GM23338 (cell line): ENCODE measurements around the gene ERP29. TPM values are rescaled to one million over a fixed set of nuclear protein-coding genes. Genes with fewer than 3 reads are reported as not detected.

Experiments
- ATAC-seq: fragments of 200-7000 bp; cut with Tn5 transposase; 3 replicates; pipeline ENCODE4 v1.9.1; 2020
- DNase-seq: peaks from one replicate; pipeline ENCODE4 v3.0.0-alpha.2; 2015; ENCODE audit warnings: low spot score
- H2AFZ ChIP-seq: fragments of 200-600 bp; sonication (generic); 2 replicates; pipeline ENCODE4 v1.8.0; 2016; ENCODE audit warnings: antibody characterized with exemption, mild to moderate bottlenecking, moderate library complexity
- H3F3A ChIP-seq: fragments of 200-600 bp; sonication (generic); replicated peaks from 2 replicates; pipeline ENCODE4 v1.8.0; 2017; ENCODE audit warnings: antibody characterized with exemption, mixed run types, low read depth
- H3K27ac ChIP-seq: fragments of 200-600 bp; sonication (generic); 2 replicates; pipeline ENCODE4 v1.6.1; 2016; ENCODE audit warnings: low read depth
- H3K27me3 ChIP-seq: fragments of 200-600 bp; sonication (generic); 2 replicates; pipeline ENCODE4 v1.8.0; 2016; ENCODE audit warnings: mild to moderate bottlenecking, mixed run types, moderate library complexity; ENCODE audit not compliant: insufficient read depth
- H3K36me3 ChIP-seq: fragments of 200-600 bp; sonication (generic); 2 replicates; pipeline ENCODE4 v1.8.0; 2016; ENCODE audit warnings: mild to moderate bottlenecking; ENCODE audit not compliant: insufficient read depth
- H3K4me1 ChIP-seq: fragments of 200-600 bp; sonication (generic); 2 replicates; pipeline ENCODE4 v1.8.0; 2016; ENCODE audit warnings: mild to moderate bottlenecking, moderate library complexity; ENCODE audit not compliant: insufficient read depth
- H3K4me2 ChIP-seq: fragments of 200-600 bp; sonication (generic); 2 replicates; pipeline ENCODE4 v1.7.1; 2017; ENCODE audit warnings: mixed run types
- H3K4me3 ChIP-seq: fragments of 200-600 bp; sonication (generic); 2 replicates; pipeline ENCODE4 v1.6.1; 2016; ENCODE audit warnings: mixed run types
- H3K79me2 ChIP-seq: fragments of 200-600 bp; sonication (generic); replicated peaks from 2 replicates; pipeline ENCODE4 v1.8.0; 2017; ENCODE audit warnings: mild to moderate bottlenecking; ENCODE audit not compliant: insufficient read depth
- H3K9me2 ChIP-seq: fragments of 200-600 bp; sonication (generic); 2 replicates; pipeline ENCODE4 v1.8.0; 2017; ENCODE audit not compliant: insufficient read depth
- H4K20me1 ChIP-seq: fragments of 200-600 bp; sonication (generic); replicated peaks from 2 replicates; pipeline ENCODE4 v1.8.0; 2017; ENCODE audit warnings: mild to moderate bottlenecking; ENCODE audit not compliant: insufficient read depth
- H3K27ac Mint-ChIP-seq: 2 replicates; pipeline ENCODE4 v1.8.0; 2020; ENCODE audit warnings: inconsistent platforms, mild to moderate bottlenecking, moderate library complexity, mixed read lengths
- H3K27me3 Mint-ChIP-seq: 3 replicates; pipeline ENCODE4 v1.8.0; 2022; ENCODE audit warnings: low read depth, mild to moderate bottlenecking, moderate library complexity, mixed read lengths, inconsistent platforms; ENCODE audit not compliant: insufficient read depth, poor library complexity
- H3K36me3 Mint-ChIP-seq: 3 replicates; pipeline ENCODE4 v1.8.0; 2021; ENCODE audit warnings: low read depth, mild to moderate bottlenecking, inconsistent platforms, moderate library complexity, mixed read lengths
- H3K4me1 Mint-ChIP-seq: 3 replicates; pipeline ENCODE4 v1.8.0; 2020; ENCODE audit warnings: mild to moderate bottlenecking, inconsistent platforms, mixed read lengths
- H3K4me3 Mint-ChIP-seq: 3 replicates; pipeline ENCODE4 v1.8.0; 2021; ENCODE audit warnings: moderate library complexity, mild to moderate bottlenecking, inconsistent platforms, mixed read lengths
- H3K9me3 Mint-ChIP-seq: 3 replicates; pipeline ENCODE4 v1.8.0; 2020; ENCODE audit warnings: moderate library complexity, mild to moderate bottlenecking, inconsistent platforms, mixed read lengths
- CREB1 ChIP-seq: fragments of 250-450 bp; sonication (Bioruptor Pico); IDR thresholded peaks from 2 replicates; pipeline ENCODE4 v1.5.0; 2020; ENCODE audit warnings: low read depth, mild to moderate bottlenecking, moderate library complexity
- EZH2 ChIP-seq: fragments of 200-600 bp; sonication (generic); IDR thresholded peaks from one replicate; pipeline ENCODE4 v1.8.0; 2017; ENCODE audit warnings: antibody characterized with exemption, mild to moderate bottlenecking, low read depth; ENCODE audit not compliant: unreplicated experiment
- EZH2phosphoT487 ChIP-seq: fragments of 200-600 bp; sonication (generic); IDR thresholded peaks from one replicate; pipeline ENCODE4 v1.8.1; 2018; ENCODE audit warnings: antibody characterized with exemption; ENCODE audit not compliant: unreplicated experiment
- JUNB ChIP-seq: IDR thresholded peaks from one replicate; pipeline ENCODE4 v1.6.1; 2016; ENCODE audit warnings: antibody characterized with exemption; ENCODE audit not compliant: unreplicated experiment
- NANOG ChIP-seq: IDR thresholded peaks from 2 replicates; pipeline ENCODE4 v1.6.1; 2016; ENCODE audit warnings: antibody characterized with exemption, borderline replicate concordance
- POLR2AphosphoS5 ChIP-seq: IDR thresholded peaks from 2 replicates; pipeline ENCODE4 v1.6.1; 2016; ENCODE audit warnings: antibody characterized with exemption, low read depth
- STAT1 ChIP-seq: IDR thresholded peaks from one replicate; pipeline ENCODE4 v1.6.1; 2016; ENCODE audit warnings: antibody characterized with exemption; ENCODE audit not compliant: unreplicated experiment
- ZNF114 ChIP-seq: fragments of 250-450 bp; sonication (Bioruptor Pico); IDR thresholded peaks from 2 replicates; pipeline ENCODE4 v1.5.0; 2020; ENCODE audit warnings: mild to moderate bottlenecking, moderate library complexity
- ZNF331 ChIP-seq: fragments of 250-450 bp; sonication (Bioruptor Pico); IDR thresholded peaks from 2 replicates; pipeline ENCODE4 v1.5.0; 2020; ENCODE audit warnings: low read depth, mild to moderate bottlenecking, moderate library complexity
- polyA plus RNA-seq: library from polyadenylated mRNA; unstranded; fragments of >200 nt; fragmentation: Nextera tagmentation; extraction: Ambion mirVana; gene quantifications from 2 replicates; pipeline ENCODE4 v1.2.1, GENCODE V29; 2016
- total RNA-seq: library from RNA; depleted of rRNA; stranded (reverse); fragments of >200 nt; shearing (Covaris generic); gene quantifications from 2 replicates; pipeline ENCODE4 v1.2.3, GENCODE V29; 2014
- TF ChIP-seq, protein P1 (sequence below): IDR thresholded peaks from one replicate; pipeline ENCODE4 v1.6.1; 2018; ENCODE audit warnings: antibody characterized with exemption; ENCODE audit not compliant: unreplicated experiment
- TF ChIP-seq, protein P2 (sequence below): IDR thresholded peaks from 2 replicates; pipeline ENCODE4 v1.6.1; 2016; ENCODE audit warnings: antibody characterized with exemption
- TF ChIP-seq, protein P3 (sequence below), 2 experiments: fragments of 200-600 bp in 1 of 2; sonication (generic) in 1 of 2; conservative IDR thresholded peaks; 2 replicates each; pipeline versions ENCODE4 v1.5.1 to v1.6.1; 2016 to 2017; ENCODE audit warnings: antibody characterized with exemption in 2 of 2, low read depth in 2 of 2, mild to moderate bottlenecking in 2 of 2, moderate library complexity in 1 of 2

The ERP29 gene
- total and polyA plus RNA-seq, 2 experiments from 2014 or later = 90.7 to 166 TPM

- TF ChIP-seq NANOG (no peak), STAT1 (no peak), JUNB (no peak), ZNF331 (CRISPR knock-in tag) (no peak), POLR2AphosphoS5 (no peak), ZNF114 (CRISPR knock-in tag) (no peak), CREB1 (no peak)
- TF ChIP-seq, protein P1, sequence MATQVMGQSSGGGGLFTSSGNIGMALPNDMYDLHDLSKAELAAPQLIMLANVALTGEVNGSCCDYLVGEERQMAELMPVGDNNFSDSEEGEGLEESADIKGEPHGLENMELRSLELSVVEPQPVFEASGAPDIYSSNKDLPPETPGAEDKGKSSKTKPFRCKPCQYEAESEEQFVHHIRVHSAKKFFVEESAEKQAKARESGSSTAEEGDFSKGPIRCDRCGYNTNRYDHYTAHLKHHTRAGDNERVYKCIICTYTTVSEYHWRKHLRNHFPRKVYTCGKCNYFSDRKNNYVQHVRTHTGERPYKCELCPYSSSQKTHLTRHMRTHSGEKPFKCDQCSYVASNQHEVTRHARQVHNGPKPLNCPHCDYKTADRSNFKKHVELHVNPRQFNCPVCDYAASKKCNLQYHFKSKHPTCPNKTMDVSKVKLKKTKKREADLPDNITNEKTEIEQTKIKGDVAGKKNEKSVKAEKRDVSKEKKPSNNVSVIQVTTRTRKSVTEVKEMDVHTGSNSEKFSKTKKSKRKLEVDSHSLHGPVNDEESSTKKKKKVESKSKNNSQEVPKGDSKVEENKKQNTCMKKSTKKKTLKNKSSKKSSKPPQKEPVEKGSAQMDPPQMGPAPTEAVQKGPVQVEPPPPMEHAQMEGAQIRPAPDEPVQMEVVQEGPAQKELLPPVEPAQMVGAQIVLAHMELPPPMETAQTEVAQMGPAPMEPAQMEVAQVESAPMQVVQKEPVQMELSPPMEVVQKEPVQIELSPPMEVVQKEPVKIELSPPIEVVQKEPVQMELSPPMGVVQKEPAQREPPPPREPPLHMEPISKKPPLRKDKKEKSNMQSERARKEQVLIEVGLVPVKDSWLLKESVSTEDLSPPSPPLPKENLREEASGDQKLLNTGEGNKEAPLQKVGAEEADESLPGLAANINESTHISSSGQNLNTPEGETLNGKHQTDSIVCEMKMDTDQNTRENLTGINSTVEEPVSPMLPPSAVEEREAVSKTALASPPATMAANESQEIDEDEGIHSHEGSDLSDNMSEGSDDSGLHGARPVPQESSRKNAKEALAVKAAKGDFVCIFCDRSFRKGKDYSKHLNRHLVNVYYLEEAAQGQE = no peak
Measured at GRCh38 chr12:111976860-111977259, 36.4 kb upstream of the ERP29 start (continued).

GRCh38 chr12:111978545-111978944, 34.7 kb upstream of the ERP29 start:
- DNase-seq (no peak), ATAC-seq (no peak)

More at GRCh38 chr12:111978545-111978944, 34.7 kb upstream of the ERP29 start:
- Mint-ChIP-seq H3K27me3 (peaks cover 2% of the 10 kb centered on the region), H3K27ac (no peak overlapping the region), H3K36me3 (no peaks in the 10 kb centered on the region), H3K4me3 (no peak overlapping the region), H3K9me3 (no peaks in the 10 kb centered on the region), H3K4me1 (no peaks in the 10 kb centered on the region)
- Histone ChIP-seq H3K36me3 (no peaks in the 10 kb centered on the region), H3F3A (no peaks in the 10 kb centered on the region), H3K27me3 (no peaks in the 10 kb centered on the region), H3K4me3 (no peak overlapping the region), H3K4me2 (no peak overlapping the region), H3K9me2 (no peaks in the 10 kb centered on the region), H2AFZ (no peak overlapping the region), H3K4me1 (no peaks in the 10 kb centered on the region), H4K20me1 (no peaks in the 10 kb centered on the region), H3K27ac (no peak overlapping the region), H3K79me2 (no peaks in the 10 kb centered on the region)
- TF ChIP-seq EZH2 = no peak
- TF ChIP-seq, protein P1 = no peak
- no peak for TF ChIP-seq ZNF331 (CRISPR knock-in tag)
- TF ChIP-seq STAT1 = no peak
- TF ChIP-seq, protein P2, sequence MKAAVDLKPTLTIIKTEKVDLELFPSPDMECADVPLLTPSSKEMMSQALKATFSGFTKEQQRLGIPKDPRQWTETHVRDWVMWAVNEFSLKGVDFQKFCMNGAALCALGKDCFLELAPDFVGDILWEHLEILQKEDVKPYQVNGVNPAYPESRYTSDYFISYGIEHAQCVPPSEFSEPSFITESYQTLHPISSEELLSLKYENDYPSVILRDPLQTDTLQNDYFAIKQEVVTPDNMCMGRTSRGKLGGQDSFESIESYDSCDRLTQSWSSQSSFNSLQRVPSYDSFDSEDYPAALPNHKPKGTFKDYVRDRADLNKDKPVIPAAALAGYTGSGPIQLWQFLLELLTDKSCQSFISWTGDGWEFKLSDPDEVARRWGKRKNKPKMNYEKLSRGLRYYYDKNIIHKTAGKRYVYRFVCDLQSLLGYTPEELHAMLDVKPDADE = no peak
- no peak for TF ChIP-seq ZNF114 (CRISPR knock-in tag)
- TF ChIP-seq, protein P3, sequence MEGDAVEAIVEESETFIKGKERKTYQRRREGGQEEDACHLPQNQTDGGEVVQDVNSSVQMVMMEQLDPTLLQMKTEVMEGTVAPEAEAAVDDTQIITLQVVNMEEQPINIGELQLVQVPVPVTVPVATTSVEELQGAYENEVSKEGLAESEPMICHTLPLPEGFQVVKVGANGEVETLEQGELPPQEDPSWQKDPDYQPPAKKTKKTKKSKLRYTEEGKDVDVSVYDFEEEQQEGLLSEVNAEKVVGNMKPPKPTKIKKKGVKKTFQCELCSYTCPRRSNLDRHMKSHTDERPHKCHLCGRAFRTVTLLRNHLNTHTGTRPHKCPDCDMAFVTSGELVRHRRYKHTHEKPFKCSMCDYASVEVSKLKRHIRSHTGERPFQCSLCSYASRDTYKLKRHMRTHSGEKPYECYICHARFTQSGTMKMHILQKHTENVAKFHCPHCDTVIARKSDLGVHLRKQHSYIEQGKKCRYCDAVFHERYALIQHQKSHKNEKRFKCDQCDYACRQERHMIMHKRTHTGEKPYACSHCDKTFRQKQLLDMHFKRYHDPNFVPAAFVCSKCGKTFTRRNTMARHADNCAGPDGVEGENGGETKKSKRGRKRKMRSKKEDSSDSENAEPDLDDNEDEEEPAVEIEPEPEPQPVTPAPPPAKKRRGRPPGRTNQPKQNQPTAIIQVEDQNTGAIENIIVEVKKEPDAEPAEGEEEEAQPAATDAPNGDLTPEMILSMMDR (conservative IDR thresholded peaks at IDR 0.05; ENCODE audit: low read depth in 2 of 2) = no peak
- no peak for TF ChIP-seq EZH2phosphoT487
- no peak for TF ChIP-seq JUNB
- no peak for TF ChIP-seq CREB1
- TF ChIP-seq NANOG = no peak
